ENCODE measurements around the gene DAD1.

DNA sequence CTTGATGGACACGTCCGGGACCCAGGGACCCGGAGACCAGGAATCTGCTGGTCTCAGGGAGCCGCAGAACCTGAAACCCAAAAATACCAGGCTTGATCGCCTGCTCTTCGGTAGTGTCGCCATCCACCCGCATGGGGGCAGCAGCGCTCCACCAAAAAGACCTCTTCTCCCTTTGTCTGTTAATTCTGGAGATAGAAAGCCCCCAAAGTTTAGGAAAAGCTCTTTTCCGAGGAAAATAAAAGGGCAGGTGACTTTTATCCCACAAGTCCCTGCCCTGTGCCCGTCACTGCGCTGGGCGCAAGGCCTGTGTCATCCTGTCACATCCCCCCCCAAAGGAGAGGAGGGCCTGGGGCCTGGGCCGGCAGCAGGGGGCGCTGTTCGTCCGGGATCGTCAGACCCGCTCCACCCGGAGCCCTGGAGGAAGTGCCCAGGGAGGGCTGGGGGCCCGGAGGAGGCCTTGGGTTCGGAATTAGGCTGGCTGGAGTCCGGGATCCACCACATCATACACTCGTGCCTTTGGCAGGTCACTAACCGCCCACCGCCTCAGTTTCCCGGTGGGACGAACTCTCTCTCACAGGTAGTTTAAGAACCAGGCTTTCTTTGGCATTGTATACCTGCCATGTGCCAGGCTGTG, 31.9 kb downstream of the DAD1 start:
- TF ChIP-seq, protein P1, sequence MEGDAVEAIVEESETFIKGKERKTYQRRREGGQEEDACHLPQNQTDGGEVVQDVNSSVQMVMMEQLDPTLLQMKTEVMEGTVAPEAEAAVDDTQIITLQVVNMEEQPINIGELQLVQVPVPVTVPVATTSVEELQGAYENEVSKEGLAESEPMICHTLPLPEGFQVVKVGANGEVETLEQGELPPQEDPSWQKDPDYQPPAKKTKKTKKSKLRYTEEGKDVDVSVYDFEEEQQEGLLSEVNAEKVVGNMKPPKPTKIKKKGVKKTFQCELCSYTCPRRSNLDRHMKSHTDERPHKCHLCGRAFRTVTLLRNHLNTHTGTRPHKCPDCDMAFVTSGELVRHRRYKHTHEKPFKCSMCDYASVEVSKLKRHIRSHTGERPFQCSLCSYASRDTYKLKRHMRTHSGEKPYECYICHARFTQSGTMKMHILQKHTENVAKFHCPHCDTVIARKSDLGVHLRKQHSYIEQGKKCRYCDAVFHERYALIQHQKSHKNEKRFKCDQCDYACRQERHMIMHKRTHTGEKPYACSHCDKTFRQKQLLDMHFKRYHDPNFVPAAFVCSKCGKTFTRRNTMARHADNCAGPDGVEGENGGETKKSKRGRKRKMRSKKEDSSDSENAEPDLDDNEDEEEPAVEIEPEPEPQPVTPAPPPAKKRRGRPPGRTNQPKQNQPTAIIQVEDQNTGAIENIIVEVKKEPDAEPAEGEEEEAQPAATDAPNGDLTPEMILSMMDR (IDR thresholded peaks at IDR 0.05), result peak; percentile 96 to 100 (median 98)
- TF ChIP-seq POLR2A (IDR thresholded peaks at IDR 0.05), result peak in 2 of 3 donors; percentile 12 to 19
